Embryonic facial prominence (tissue), 1 donor: Measurements from ENCODE around the gene RIC8B.

Source experiments
- DNase-seq: peaks from one replicate; pipeline ENCODE4 v3.0.0-alpha.2; 2016; ENCODE audit errors: extremely low spot score

Gene RIC8B

GRCh38 chr12:106801830-106802533 is 27.5 kb downstream of the RIC8B start:
- no peak for DNase-seq

GRCh38 chr12:106804668-106805067 is 30.2 kb downstream of the RIC8B start:
- DNase-seq: no peak

- no peak for DNase-seq
Observed at GRCh38 chr12:106814714-106815113, 40.2 kb downstream of the RIC8B start.

- no peak for DNase-seq
Observed at GRCh38 chr12:106815741-106816140, 41.3 kb downstream of the RIC8B start.

GRCh38 chr12:106816231-106816630 is 41.7 kb downstream of the RIC8B start:
- no peak for DNase-seq

- DNase-seq: no peak
Observed at GRCh38 chr12:106819991-106820390, 45.5 kb downstream of the RIC8B start.

GRCh38 chr12:106831699-106832098 is 57.2 kb downstream of the RIC8B start:
- DNase-seq: no peak

- no peak for DNase-seq
Observed at GRCh38 chr12:106837782-106838181, 63.3 kb downstream of the RIC8B start.

GRCh38 chr12:106839333-106839732 is 64.9 kb downstream of the RIC8B start:
- no peak for DNase-seq

- DNase-seq: no peak
Observed at GRCh38 chr12:106840243-106840642, 65.8 kb downstream of the RIC8B start.

- DNase-seq: peak; percentile 27
Observed at GRCh38 chr12:106841510-106842302, 67.2 kb downstream of the RIC8B start.

GRCh38 chr12:106845902-106846301 is 71.4 kb downstream of the RIC8B start:
- DNase-seq: no peak

- DNase-seq: no peak
Observed at GRCh38 chr12:106847861-106848260, 73.4 kb downstream of the RIC8B start.

GRCh38 chr12:106851306-106851705 is 76.8 kb downstream of the RIC8B start:
- no peak for DNase-seq

- no peak for DNase-seq
Observed at GRCh38 chr12:106854723-106855122, 80.2 kb downstream of the RIC8B start.

GRCh38 chr12:106855221-106855758 is 80.8 kb downstream of the RIC8B start:
- DNase-seq: no peak

- DNase-seq: no peak
Observed at GRCh38 chr12:106861984-106862916, 87.8 kb downstream of the RIC8B start.

GRCh38 chr12:106863189-106863588 is 88.7 kb downstream of the RIC8B start:
- DNase-seq: no peak

- no peak for DNase-seq
Observed at GRCh38 chr12:106865683-106866082, 91.2 kb downstream of the RIC8B start.

GRCh38 chr12:106866426-106867080 is 92.1 kb downstream of the RIC8B start:
- no peak for DNase-seq

GRCh38 chr12:106867651-106868050 is 93.2 kb downstream of the RIC8B start:
- no peak for DNase-seq
